Mesodermal cell (in vitro differentiated cells): ENCODE data around the gene UCHL1.
"Not testable (repeated sequence)": the region's sequence is repeated elsewhere in the genome, so short reads cannot be mapped to it uniquely, and the experiment has no call there.

ENCODE experiments used
- H3K27ac ChIP-seq: 2 replicates; pipeline ENCODE4 v1.7.0; 2013; ENCODE audit warnings: mild to moderate bottlenecking, low read depth, low read length, moderate library complexity; ENCODE audit not compliant: severe bottlenecking
- H3K36me3 ChIP-seq: 2 replicates; pipeline ENCODE4 v1.7.1; 2013; ENCODE audit warnings: mild to moderate bottlenecking, low read length, moderate library complexity; ENCODE audit not compliant: control insufficient read depth, insufficient read depth
- H3K4me1 ChIP-seq: one replicate; pipeline ENCODE4 v1.7.1; 2013; ENCODE audit warnings: mild to moderate bottlenecking, low read length; ENCODE audit not compliant: insufficient read depth, control insufficient read depth, poor library complexity, severe bottlenecking
- H3K4me3 ChIP-seq: 2 replicates; pipeline ENCODE4 v1.7.0; 2013; ENCODE audit warnings: low read length, control low read depth, mild to moderate bottlenecking; ENCODE audit not compliant: insufficient read depth, poor library complexity, severe bottlenecking; ENCODE audit errors: extremely low read depth
- H3K9me3 ChIP-seq: 2 replicates; pipeline ENCODE4 v1.7.1; 2013; ENCODE audit warnings: mild to moderate bottlenecking, low read length, moderate library complexity; ENCODE audit not compliant: control insufficient read depth
- WGBS, 2 experiments: methylation state at CpG; one replicate each; pipeline ENCODE4 v1.1.5; 2013; ENCODE audit warnings: missing lambda C conversion rate in 2 of 2; ENCODE audit not compliant: insufficient coverage in 2 of 2; 5-methylcytosine and 5-hydroxymethylcytosine counted together

The UCHL1 gene

DNA sequence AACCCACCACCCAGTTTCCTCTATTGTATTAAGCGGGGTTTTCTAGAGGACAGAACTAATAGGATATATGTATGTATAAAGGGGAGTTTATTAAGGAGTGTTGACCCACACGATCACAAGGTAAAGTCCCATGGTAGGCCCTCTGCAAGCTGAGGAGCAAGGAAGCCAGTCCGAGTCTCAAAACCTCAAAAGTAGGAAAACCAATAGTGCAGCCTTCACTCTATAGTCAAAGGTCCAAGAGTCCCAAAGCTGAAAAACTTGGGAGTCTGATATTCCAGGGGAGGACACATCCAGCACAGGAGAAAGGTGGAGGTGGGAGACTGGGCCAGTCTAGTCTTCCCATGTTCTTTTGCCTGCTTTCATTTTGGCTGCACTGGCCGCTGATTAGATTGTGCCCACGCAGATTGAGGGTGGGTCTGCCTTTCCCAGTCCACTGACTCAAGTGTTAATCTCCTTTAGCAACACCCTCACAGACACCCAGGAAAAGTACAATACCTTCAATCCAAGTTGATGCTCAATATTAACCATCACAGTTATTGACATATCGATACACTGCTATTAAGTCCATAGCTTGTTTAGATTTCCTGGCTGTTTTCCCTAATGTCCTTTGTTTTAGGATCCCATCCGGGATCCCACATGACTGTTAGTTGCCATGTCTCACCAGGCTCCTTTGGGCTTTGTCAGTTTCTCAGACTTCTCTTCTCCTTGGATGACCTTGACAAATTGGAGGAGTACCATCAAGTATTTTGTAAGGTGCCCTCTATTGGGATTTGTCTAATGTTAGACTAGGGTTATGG, 12.2 kb downstream of the UCHL1 start:
- H3K27ac ChIP-seq, result no peak overlapping the region
- no peaks in the 10 kb centered on the region for H3K4me1 ChIP-seq
- peaks cover 45% of the 10 kb centered on the region for H3K36me3 ChIP-seq
- H3K4me3 ChIP-seq, result no peak overlapping the region
- H3K9me3 ChIP-seq, result no peaks in the 10 kb centered on the region
- WGBS, 2 experiments, result 95% methylated on average over 4 to 6 of the region's 7 CpGs

DNA sequence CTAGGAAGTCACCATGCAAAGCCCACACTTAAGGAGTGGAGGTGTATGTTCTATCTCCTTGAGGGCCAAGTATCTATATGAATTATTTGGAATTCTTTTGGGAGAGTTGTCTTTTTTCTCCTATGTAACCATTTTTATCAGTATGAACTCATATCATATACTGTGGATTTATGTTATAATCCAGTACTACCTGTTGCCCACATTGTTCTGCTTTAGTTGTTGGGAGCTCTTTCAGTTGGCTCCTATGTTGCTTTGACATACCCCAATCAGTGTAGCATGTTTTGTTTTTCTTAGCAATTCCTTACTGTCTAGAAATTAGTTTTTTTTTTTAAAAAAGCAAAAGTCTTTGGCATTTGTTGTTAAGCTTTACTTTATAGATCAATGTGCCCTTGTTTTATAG, 13.0 kb downstream of the UCHL1 start:
- no peak overlapping the region for H3K27ac ChIP-seq
- H3K4me3 ChIP-seq, result no peak overlapping the region
- no peaks in the 10 kb centered on the region for H3K4me1 ChIP-seq
- peaks cover 37% of the 10 kb centered on the region for H3K36me3 ChIP-seq
- H3K9me3 ChIP-seq, result no peaks in the 10 kb centered on the region

DNA sequence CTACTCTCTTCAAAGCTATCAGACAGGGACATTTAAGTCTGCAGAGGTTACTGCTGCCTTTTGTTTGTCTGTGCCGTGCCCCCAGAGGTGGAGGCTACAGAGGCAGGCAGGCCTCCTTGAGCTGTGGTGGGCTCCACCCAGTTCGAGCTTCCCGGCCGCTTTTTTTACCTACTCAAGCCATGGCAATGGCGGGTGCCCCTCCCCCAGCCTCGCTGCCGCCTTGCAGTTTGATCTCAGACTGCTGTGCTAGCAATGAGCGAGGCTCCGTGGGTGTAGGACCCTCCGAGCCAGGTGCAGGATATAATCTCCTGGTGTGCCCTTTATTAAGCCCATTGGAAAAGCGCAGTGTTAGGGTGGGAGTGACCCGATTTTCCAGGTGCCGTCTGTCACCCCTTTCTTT, 19.2 kb downstream of the UCHL1 start:
- H3K9me3 ChIP-seq, H3K36me3 ChIP-seq, H3K27ac ChIP-seq, H3K4me3 ChIP-seq, H3K4me1 ChIP-seq: not testable (repeated sequence)
- WGBS, 2 experiments, result 90 to 91% methylated on average over 1 to 10 of the region's 13 CpGs

DNA sequence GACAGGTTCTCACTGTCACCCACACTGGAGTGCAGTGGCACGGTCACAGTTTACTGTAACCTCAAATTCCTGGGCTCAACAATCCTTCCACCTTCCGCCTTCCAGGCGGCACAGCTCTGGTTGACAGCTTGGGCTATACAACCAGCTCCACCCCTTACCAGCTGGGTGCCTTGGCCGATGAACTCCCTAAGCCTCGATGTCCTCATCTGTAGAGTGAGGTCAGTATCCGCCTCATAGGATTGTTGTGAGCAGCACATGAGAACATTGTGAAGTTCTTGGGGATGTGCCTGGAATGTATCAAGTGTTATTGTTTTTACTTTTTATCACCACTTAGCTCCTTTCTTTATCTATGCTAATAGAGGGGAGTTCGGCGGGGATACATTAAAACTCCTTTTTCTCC, 23.3 kb downstream of the UCHL1 start:
- H3K9me3 ChIP-seq, result peaks cover 10% of the 10 kb centered on the region
- no peak overlapping the region for H3K4me3 ChIP-seq
- 86 to 89% methylated on average over 5 of the region's 8 CpGs for WGBS, 2 experiments
- no peak overlapping the region for H3K27ac ChIP-seq
- no peaks in the 10 kb centered on the region for H3K36me3 ChIP-seq
- no peaks in the 10 kb centered on the region for H3K4me1 ChIP-seq

DNA sequence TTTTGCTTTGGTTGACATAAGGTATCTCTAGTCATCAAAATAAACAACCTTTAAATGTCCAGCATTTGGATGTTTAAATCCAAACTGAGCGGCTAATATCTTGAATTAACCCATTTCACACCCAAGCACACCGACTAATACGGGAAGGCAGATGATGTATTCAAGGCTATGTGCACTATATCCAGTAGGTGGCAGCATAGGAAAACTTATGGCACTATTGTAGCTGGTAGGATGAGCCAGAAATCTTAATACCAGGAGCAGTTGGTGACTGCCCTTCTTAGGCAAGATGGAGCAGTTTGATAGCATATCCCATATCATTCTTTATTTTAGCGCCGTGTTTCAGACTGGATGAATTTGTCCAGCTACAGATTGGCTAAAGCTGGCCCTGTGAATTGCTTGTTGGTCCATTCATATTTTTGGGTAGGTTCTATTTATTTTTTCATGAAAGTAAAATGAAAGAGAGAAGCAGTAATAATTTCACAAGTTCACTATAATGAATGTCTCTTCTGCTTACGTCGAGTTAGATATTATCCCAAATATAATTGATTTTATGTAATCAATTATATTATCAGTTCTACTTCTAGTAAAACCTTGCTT, 24.4 kb downstream of the UCHL1 start:
- Histone ChIP-seq H3K4me1 (no peaks in the 10 kb centered on the region), H3K36me3 (no peaks in the 10 kb centered on the region), H3K9me3 (peaks cover 10% of the 10 kb centered on the region), H3K4me3 (no peak overlapping the region), H3K27ac (no peak overlapping the region)
- WGBS, 2 experiments, result no CpG with 5 or more reads among the region's 7 CpGs

DNA sequence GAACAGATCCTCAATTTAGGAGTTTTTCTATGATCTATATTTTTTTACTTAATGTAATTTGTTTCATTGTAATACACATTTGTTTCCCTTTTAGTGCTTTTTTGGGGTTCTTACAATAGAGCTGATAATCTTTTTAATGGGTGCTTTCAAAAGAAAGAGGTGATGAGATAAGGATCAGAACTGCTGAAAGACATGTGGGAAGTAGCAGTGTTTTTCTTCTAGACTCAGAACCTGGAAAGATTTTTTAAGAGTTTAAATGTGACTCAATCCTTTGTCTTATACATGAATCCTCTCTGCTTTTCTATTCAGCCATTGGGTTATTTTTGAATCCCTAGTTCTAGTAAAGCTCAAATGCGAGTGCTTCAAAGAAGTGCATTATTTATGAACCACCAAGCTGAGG, 25.6 kb downstream of the UCHL1 start:
- no CpG with 5 or more reads among the region's 1 CpG for WGBS, 2 experiments
- Histone ChIP-seq H3K36me3 (no peaks in the 10 kb centered on the region), H3K4me1 (no peaks in the 10 kb centered on the region), H3K4me3 (no peak overlapping the region), H3K27ac (no peak overlapping the region), H3K9me3 (peaks cover 4% of the 10 kb centered on the region)

DNA sequence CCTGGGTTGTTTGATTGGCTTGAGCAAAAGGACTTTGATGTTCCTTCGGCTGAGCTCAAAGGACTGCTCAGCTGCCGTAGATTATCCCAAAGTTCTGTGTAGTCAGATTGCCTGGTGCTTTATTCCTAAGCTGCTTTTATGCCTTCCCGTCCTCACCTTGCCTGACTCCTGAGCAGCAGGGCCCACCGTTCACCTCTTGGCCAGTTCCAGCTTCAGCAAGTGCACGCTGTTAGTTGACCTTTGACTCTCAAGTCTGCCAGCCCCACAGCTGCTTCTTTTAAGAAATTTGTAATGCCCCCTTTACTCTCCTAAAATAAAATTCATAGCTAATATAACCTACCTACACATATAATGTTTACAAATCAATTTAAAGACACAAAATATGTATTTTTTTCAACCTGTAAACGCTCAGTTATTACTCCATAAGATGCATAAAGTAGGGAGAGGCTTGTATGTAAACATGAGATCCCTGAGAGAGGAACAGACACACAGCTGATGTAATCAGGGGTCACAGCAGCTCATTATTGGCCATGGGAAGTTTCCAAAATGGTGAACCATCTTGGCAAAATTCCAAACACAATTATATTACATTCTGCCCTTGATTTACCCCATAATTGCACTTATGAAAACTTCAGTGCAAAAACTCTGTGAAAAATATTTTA, 28.6 kb downstream of the UCHL1 start:
- Histone ChIP-seq H3K4me3 (no peak overlapping the region), H3K27ac (no peak overlapping the region), H3K9me3 (peaks cover 7% of the 10 kb centered on the region), H3K36me3 (no peaks in the 10 kb centered on the region), H3K4me1 (no peaks in the 10 kb centered on the region)
- 88 to 94% methylated on average over 5 of the region's 6 CpGs for WGBS, 2 experiments

DNA sequence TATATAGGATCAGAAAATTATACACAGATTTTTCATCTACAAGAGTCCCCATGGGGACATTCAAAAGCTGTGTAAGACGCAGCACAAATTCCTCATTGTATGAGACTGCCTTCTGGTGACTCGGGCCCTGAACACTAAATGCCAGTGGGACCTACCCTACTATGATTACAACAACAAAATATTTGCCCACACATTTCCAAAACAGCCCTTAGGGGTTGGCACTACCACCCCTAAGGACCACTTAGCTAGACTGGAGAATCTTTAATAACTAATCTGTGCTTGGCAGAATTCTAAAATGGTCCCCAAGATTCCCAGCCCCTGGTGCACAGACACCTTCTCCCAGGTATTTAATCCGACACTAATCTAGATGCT, 29.1 kb downstream of the UCHL1 start:
- Histone ChIP-seq H3K9me3 (peaks cover 7% of the 10 kb centered on the region), H3K27ac (no peak overlapping the region), H3K4me1 (no peaks in the 10 kb centered on the region), H3K4me3 (no peak overlapping the region), H3K36me3 (no peaks in the 10 kb centered on the region)
- WGBS, 2 experiments, result 89% methylated on average over 3 of the region's 3 CpGs; no CpG with 5 or more reads in 1 of the 2 experiments

DNA sequence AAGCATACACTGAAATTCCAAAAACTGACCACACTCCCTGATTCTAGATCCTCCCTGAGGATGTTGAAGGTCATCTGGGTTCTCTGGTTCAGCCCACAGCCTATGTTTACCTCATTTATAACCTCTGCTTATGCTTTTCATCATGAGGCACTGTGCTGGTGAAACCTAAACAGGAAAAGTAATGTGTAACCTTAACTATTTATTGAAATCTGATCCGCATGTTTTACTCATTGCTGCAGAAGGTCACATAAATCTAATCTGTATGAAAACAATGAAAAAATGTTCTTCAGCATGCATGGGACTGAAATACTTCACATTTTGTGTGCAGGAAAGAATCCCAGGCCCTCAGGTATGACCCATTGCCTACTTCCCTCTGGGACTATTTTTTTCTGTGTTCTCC, 30.3 kb downstream of the UCHL1 start:
- WGBS, 2 experiments, result 80% methylated on average over 1 of the region's 1 CpG; no CpG with 5 or more reads in 1 of the 2 experiments
- Histone ChIP-seq H3K4me1 (no peaks in the 10 kb centered on the region), H3K36me3 (no peaks in the 10 kb centered on the region), H3K9me3 (peaks cover 7% of the 10 kb centered on the region), H3K4me3 (no peak overlapping the region), H3K27ac (no peak overlapping the region)

DNA sequence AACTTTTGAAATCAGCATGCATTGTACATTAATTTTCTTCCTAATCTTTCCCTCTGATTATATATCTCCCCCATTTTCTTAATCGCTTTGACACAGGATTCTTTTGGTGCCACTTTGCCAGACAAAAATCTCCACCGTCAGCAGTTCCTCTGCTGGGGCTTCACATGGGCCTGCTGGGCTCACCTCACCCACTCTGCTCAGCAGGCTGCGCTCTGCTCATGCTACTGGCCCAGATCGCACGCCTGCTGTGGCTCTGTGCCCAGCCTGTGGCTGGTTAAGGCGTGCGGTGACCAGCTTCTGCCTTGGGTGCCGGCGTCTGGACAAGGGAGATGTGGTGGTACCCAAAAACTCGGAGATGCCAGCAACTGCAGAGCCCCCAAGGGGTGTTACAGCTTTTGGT, 31.1 kb downstream of the UCHL1 start:
- H3K27ac ChIP-seq, result no peak overlapping the region
- no peaks in the 10 kb centered on the region for H3K36me3 ChIP-seq
- no peaks in the 10 kb centered on the region for H3K4me1 ChIP-seq
- WGBS, 2 experiments, result 86% methylated on average over 10 of the region's 10 CpGs
- H3K9me3 ChIP-seq, result peaks cover 7% of the 10 kb centered on the region
- H3K4me3 ChIP-seq, result no peak overlapping the region

DNA sequence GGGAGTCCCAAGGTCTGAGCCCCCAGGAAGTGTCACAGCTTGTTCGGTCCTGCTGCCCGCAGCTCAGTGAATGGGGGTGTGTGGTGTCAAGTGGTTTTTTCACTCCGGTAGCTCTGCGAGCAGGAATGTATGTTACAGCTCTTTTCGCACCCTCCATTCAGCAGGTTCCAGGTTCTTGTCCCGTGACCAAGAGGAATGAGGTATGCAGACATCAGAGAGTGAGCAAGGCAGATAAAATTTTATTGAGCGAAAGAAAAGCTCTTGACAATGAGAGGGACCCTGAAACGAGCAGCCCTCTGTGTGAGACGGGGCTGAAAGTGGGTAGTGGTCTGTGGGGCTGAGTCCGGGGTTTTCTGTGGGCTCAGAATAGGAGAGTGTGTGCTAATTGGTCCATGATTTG, 31.5 kb downstream of the UCHL1 start:
- peaks cover 7% of the 10 kb centered on the region for H3K9me3 ChIP-seq
- WGBS, 2 experiments, result 93 to 96% methylated on average over 8 of the region's 10 CpGs
- no peak overlapping the region for H3K4me3 ChIP-seq
- H3K4me1 ChIP-seq, result no peaks in the 10 kb centered on the region
- no peaks in the 10 kb centered on the region for H3K36me3 ChIP-seq
- H3K27ac ChIP-seq, result no peak overlapping the region
